Measurements from ENCODE around the gene GRID2. TPM values are rescaled to one million over a fixed set of nuclear protein-coding genes. Genes with fewer than 3 reads are reported as not detected.

The GRID2 gene
- total and polyA plus RNA-seq, 2 of the 4 experiments (the other 2 are of a cell fraction): under 0.01 TPM; not detected in 1

DNA sequence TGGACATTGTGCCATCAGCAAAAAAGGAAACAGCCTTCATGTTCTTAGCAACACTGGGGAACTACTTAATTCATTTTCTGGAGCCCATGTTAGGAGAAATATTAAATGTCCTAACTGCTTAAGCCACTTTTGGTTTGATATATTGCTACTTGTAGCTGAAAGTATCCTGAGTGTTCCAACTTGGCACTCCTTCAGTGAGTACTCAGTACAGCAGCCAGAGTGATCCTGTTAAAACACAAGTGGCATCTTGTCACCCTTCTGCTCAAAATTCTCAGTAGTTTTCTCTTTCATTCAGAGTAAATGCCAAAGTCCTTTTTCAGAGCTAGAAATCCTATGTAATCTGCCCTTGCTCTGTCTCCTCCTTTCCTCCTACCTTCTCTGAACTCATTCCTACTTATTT lies 522.0 kb downstream of the GRID2 start:
- no peak overlapping the region for H3K56ac ChIP-seq (ENCODE audit: extremely low read depth, insufficient read depth, low read length)
- H3K36me3 ChIP-seq (ENCODE audit: control insufficient read depth, insufficient read depth, low read length): no peaks in the 10 kb centered on the region
- H4K91ac ChIP-seq (ENCODE audit: insufficient read depth, low read depth, low read length): no peak overlapping the region
- TF ChIP-seq MAZ (IDR thresholded peaks at IDR 0.05; ENCODE audit: borderline replicate concordance, low read depth, low read length) (no peak), ELK1 (IDR thresholded peaks at IDR 0.05; ENCODE audit: borderline replicate concordance, low read depth, low read length) (no peak), RAD21 (IDR thresholded peaks at IDR 0.05; ENCODE audit: low read length) (no peak), POLR2A (IDR thresholded peaks at IDR 0.05; ENCODE audit: low read depth, low read length) (no peak), CEBPB (IDR thresholded peaks at IDR 0.05; ENCODE audit: low read depth, low read length) (no peak), RFX5 (IDR thresholded peaks at IDR 0.05; ENCODE audit: low read depth, low read length) (no peak)
- TF ChIP-seq, protein P1, sequence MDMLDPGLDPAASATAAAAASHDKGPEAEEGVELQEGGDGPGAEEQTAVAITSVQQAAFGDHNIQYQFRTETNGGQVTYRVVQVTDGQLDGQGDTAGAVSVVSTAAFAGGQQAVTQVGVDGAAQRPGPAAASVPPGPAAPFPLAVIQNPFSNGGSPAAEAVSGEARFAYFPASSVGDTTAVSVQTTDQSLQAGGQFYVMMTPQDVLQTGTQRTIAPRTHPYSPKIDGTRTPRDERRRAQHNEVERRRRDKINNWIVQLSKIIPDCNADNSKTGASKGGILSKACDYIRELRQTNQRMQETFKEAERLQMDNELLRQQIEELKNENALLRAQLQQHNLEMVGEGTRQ (IDR thresholded peaks at IDR 0.05; ENCODE audit: low read depth, low read length): no peak
- H3K9me3 ChIP-seq (ENCODE audit: control insufficient read depth, insufficient read depth, low read length): no peaks in the 10 kb centered on the region
- H4K5ac ChIP-seq (ENCODE audit: low read depth, low read length): no peak overlapping the region
- H2AFZ ChIP-seq (replicated peaks; ENCODE audit: low read length, poor library complexity): no peak overlapping the region
- no peak overlapping the region for H3K27ac ChIP-seq (ENCODE audit: insufficient read depth, low read length)
- no peak overlapping the region for H3K23ac ChIP-seq (ENCODE audit: low read depth, low read length)
- H4K8ac ChIP-seq (ENCODE audit: low read depth in 2 of 2, low read length in 2 of 2): no peak overlapping the region
- intact Hi-C loops (cut with micrococcal nuclease): no loop called here
- no peak overlapping the region for H2BK20ac ChIP-seq (ENCODE audit: low read depth, low read length)
- no peaks in the 10 kb centered on the region for H4K20me1 ChIP-seq (ENCODE audit: insufficient read depth, low read length)
- CTCF ChIA-PET: no interaction called here
- H2BK120ac ChIP-seq (ENCODE audit: low read depth, low read length): no peak overlapping the region
- H3K79me1 ChIP-seq (ENCODE audit: low read depth in 1 of 2, low read length in 2 of 2): no peaks in the 10 kb centered on the region
- no peak overlapping the region for H3K18ac ChIP-seq (ENCODE audit: low read depth, low read length)
- H3K4ac ChIP-seq (ENCODE audit: low read depth, low read length): no peak overlapping the region
- DNase-seq (no peak), ATAC-seq (ENCODE audit: low read depth) (no peak)
- no peak overlapping the region for H2BK15ac ChIP-seq (ENCODE audit: low read depth, low read length)
- in situ Hi-C loops (cut with MboI; ENCODE audit: low sequenced_read_pairs): no loop called here
- no peaks in the 10 kb centered on the region for H3K27me3 ChIP-seq (ENCODE audit: control insufficient read depth, insufficient read depth, low read length)
- H3K9me1 ChIP-seq (ENCODE audit: insufficient read depth, low read length): no peaks in the 10 kb centered on the region
- H3K4me2 ChIP-seq (ENCODE audit: low read depth, low read length): no peak overlapping the region
- no peak overlapping the region for H3K4me3 ChIP-seq (ENCODE audit: insufficient read depth, low read depth, low read length)
- no TSS peak for BruUV-seq (replicated peaks)
- H3K4me1 ChIP-seq (ENCODE audit: control insufficient read depth, insufficient read depth, low read length): no peaks in the 10 kb centered on the region
- POLR2A ChIA-PET (ENCODE audit: unreplicated experiment): no interaction called here
- no peak overlapping the region for H2BK5ac ChIP-seq (ENCODE audit: low read depth, low read length, poor library complexity, severe bottlenecking)
- H2AK5ac ChIP-seq (ENCODE audit: low read depth, low read length): no peak overlapping the region
- no peak overlapping the region for H3K14ac ChIP-seq (replicated peaks; ENCODE audit: low read depth, low read length)
- no peak overlapping the region for H2AK9ac ChIP-seq (replicated peaks; ENCODE audit: low read depth, low read length, poor library complexity)
- dilution Hi-C loops (cut with HindIII; ENCODE audit: low sequenced_read_pairs, unreplicated experiment): no loop called here
- H3K9ac ChIP-seq (ENCODE audit: low read depth, low read length): no peak overlapping the region
